GM12864 (cell line): ENCODE measurements around the gene ZNF683.

Experiments
- DNase-seq: peaks from one replicate; pipeline ENCODE4 v3.0.0-alpha.2; 2011; ENCODE audit warnings: low read depth
- H3K4me3 ChIP-seq: 2 replicates; pipeline ENCODE4 v1.5.1; 2011; ENCODE audit warnings: mild to moderate bottlenecking, low read depth, low read length, control low read depth
- TF ChIP-seq, protein P1 (sequence below): IDR thresholded peaks from 2 replicates; pipeline ENCODE4 v1.5.1; 2011; ENCODE audit warnings: low read depth, mild to moderate bottlenecking, moderate library complexity, low read length, control low read depth, inconsistent platforms; ENCODE audit errors: missing control alignments

Gene ZNF683

GRCh38 chr1:26323382-26323781 lies 49.2 kb downstream of the ZNF683 start:
- no peak overlapping the region for H3K4me3 ChIP-seq
- TF ChIP-seq, protein P1, sequence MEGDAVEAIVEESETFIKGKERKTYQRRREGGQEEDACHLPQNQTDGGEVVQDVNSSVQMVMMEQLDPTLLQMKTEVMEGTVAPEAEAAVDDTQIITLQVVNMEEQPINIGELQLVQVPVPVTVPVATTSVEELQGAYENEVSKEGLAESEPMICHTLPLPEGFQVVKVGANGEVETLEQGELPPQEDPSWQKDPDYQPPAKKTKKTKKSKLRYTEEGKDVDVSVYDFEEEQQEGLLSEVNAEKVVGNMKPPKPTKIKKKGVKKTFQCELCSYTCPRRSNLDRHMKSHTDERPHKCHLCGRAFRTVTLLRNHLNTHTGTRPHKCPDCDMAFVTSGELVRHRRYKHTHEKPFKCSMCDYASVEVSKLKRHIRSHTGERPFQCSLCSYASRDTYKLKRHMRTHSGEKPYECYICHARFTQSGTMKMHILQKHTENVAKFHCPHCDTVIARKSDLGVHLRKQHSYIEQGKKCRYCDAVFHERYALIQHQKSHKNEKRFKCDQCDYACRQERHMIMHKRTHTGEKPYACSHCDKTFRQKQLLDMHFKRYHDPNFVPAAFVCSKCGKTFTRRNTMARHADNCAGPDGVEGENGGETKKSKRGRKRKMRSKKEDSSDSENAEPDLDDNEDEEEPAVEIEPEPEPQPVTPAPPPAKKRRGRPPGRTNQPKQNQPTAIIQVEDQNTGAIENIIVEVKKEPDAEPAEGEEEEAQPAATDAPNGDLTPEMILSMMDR = no peak
- no peak for DNase-seq

DNA sequence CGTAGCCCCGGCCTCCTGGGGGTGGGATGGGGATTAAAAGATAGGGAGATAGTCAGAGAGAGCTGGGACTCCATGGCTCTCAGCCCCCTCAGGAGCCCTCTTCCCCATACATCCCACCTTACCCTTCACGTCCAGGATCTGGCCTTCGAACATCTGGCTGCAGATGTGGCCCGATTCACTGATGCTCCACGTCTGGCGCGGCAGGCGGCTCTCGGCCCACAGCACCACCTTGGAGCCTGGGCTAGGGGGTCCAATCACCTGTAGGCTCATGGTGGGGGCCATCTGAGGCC lies 50.6 kb downstream of the ZNF683 start:
- no peak for DNase-seq
- TF ChIP-seq, protein P1 = no peak
- H3K4me3 ChIP-seq = no peak overlapping the region

DNA sequence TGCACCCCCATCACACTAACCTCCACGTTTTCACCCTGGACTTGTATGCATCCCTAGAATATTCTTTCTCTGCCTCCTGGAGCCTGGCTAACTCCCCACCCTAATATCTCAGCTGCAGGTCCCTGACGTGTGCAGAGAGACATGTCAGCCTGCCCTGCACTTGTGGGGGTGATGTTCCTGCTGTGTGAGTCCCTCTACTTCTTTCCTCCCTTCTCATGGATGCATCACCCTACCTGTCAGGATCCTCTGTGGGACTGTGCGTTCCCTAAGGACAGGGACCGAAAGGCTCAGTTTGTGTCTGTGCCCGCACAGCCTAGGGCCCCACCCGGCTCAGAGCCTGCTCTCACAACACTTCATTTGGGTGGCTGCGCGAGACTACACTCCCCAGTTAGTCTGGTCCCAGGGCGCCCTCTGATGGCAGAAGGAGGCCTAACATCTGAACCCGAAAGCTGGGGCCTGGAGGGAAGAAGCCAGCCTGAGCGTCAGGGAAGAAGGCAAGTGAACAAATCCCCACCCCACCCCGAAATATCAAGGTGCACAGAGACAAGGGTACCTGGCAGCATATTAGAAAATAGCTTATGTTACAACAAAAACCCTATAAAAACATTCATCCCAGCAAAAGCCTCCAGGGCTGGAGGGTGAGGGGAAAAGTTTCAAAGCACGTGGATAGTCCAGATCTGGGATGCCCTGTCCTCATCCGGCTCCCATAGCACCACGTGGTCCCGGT lies 51.1 kb downstream of the ZNF683 start:
- no peak overlapping the region; the same call in 1 of the 2 replicates for H3K4me3 ChIP-seq
- no peak for DNase-seq
- TF ChIP-seq, protein P1 = peak; percentile 89

- no peak overlapping the region; the same call in 1 of the 2 replicates for H3K4me3 ChIP-seq
- no peak for DNase-seq
- TF ChIP-seq, protein P1 = no peak
Measured at GRCh38 chr1:26320896-26321295, 51.7 kb downstream of the ZNF683 start.

- TF ChIP-seq, protein P1 = no peak
- DNase-seq = no peak
- peak overlapping the region; percentile 60 for H3K4me3 ChIP-seq
Measured at GRCh38 chr1:26318338-26319064, 54.0 kb downstream of the ZNF683 start.

- TF ChIP-seq, protein P1 = no peak
- H3K4me3 ChIP-seq = peak within 1 kb of the TSS; percentile 60
- DNase-seq = peak; percentile 87
Measured at GRCh38 chr1:26317612-26318337, 54.8 kb downstream of the ZNF683 start, which contains the start of gene CD52. TSS of gene CD52 (plus strand) at chr1:26317958. CDS start at chr1:26318018, 60 bp downstream.
